ENCODE results near the gene FGL2. TPM values are rescaled to one million over a fixed set of nuclear protein-coding genes. Genes with fewer than 3 reads are reported as not detected.
"Not testable (repeated sequence)": the region's sequence is repeated elsewhere in the genome, so short reads cannot be mapped to it uniquely, and the experiment has no call there.

FGL2 gene
- total RNA-seq, 2 experiments from 2014 or later, result 1.5 to 1.6 TPM

GRCh38 chr7:77182261-77182660, 17.4 kb downstream of the FGL2 start:
- no peaks in the 10 kb centered on the region for H3K9me3 ChIP-seq (ENCODE audit: control insufficient read depth in 1 of 2, insufficient read depth in 1 of 2, low read length in 2 of 2)
- H3K27ac ChIP-seq (ENCODE audit: low read depth in 1 of 2, low read length in 2 of 2), result no peak overlapping the region
- no peak for ATAC-seq (ENCODE audit: poor library complexity)
- TF ChIP-seq CTCF (IDR thresholded peaks at IDR 0.05), result no peak
- no peak overlapping the region for H3K4me3 Mint-ChIP-seq
- H3K27ac Mint-ChIP-seq, result no peak overlapping the region
- no peaks in the 10 kb centered on the region for H3K4me1 ChIP-seq (ENCODE audit: insufficient read depth, low read length)
- POLR2A ChIA-PET, result no interaction called here
- H3K4me3 ChIP-seq (ENCODE audit: low read length), result no peak overlapping the region
- no peaks in the 10 kb centered on the region for H3K4me1 Mint-ChIP-seq (ENCODE audit: low read depth)
- no peaks in the 10 kb centered on the region for H3K9me3 Mint-ChIP-seq
- CTCF ChIA-PET, result no interaction called here
- H3K27me3 ChIP-seq (ENCODE audit: control insufficient read depth in 1 of 2, insufficient read depth in 2 of 2, low read length in 2 of 2), result no peaks in the 10 kb centered on the region
- intact Hi-C loops (cut with DNase I, micrococcal nuclease), result no loop called here
- no peaks in the 10 kb centered on the region for H3K36me3 ChIP-seq (ENCODE audit: insufficient read depth, low read length)
- no peak for DNase-seq
- no peaks in the 10 kb centered on the region for H3K27me3 Mint-ChIP-seq
- no peaks in the 10 kb centered on the region for H3K36me3 Mint-ChIP-seq (ENCODE audit: low read depth)

- Mint-ChIP-seq H3K36me3 (ENCODE audit: low read depth) (no peaks in the 10 kb centered on the region), H3K27me3 (no peaks in the 10 kb centered on the region), H3K9me3 (no peaks in the 10 kb centered on the region), H3K27ac (no peak overlapping the region), H3K4me1 (ENCODE audit: low read depth) (no peaks in the 10 kb centered on the region), H3K4me3 (no peak overlapping the region)
- H3K36me3 ChIP-seq (ENCODE audit: insufficient read depth, low read length), result no peaks in the 10 kb centered on the region
- ATAC-seq (ENCODE audit: poor library complexity) (no peak), DNase-seq (no peak)
- ChIA-PET POLR2A (no interaction called here), CTCF (no interaction called here)
- no peak for TF ChIP-seq CTCF (IDR thresholded peaks at IDR 0.05)
- no peaks in the 10 kb centered on the region for H3K9me3 ChIP-seq (ENCODE audit: control insufficient read depth in 1 of 2, insufficient read depth in 1 of 2, low read length in 2 of 2)
- no peak overlapping the region for H3K4me3 ChIP-seq (ENCODE audit: low read length)
- H3K27ac ChIP-seq (ENCODE audit: low read depth in 1 of 2, low read length in 2 of 2), result no peak overlapping the region
- intact Hi-C loops (cut with DNase I, micrococcal nuclease), result no loop called here
- H3K27me3 ChIP-seq (ENCODE audit: control insufficient read depth in 1 of 2, insufficient read depth in 2 of 2, low read length in 2 of 2), result no peaks in the 10 kb centered on the region
- H3K4me1 ChIP-seq (ENCODE audit: insufficient read depth, low read length), result no peaks in the 10 kb centered on the region
Observed at GRCh38 chr7:77181734-77182133, 17.9 kb downstream of the FGL2 start.

- no peak overlapping the region for H3K4me3 Mint-ChIP-seq
- ATAC-seq (ENCODE audit: poor library complexity) (no peak), DNase-seq (no peak)
- H3K4me1 ChIP-seq (ENCODE audit: insufficient read depth, low read length), result no peaks in the 10 kb centered on the region
- intact Hi-C loops (cut with DNase I, micrococcal nuclease), result no loop called here
- no peak overlapping the region for H3K27ac ChIP-seq (ENCODE audit: low read depth in 1 of 2, low read length in 2 of 2)
- no peaks in the 10 kb centered on the region for H3K36me3 ChIP-seq (ENCODE audit: insufficient read depth, low read length)
- H3K27me3 ChIP-seq (ENCODE audit: control insufficient read depth in 1 of 2, insufficient read depth in 2 of 2, low read length in 2 of 2), result no peaks in the 10 kb centered on the region
- H3K36me3 Mint-ChIP-seq (ENCODE audit: low read depth), result no peaks in the 10 kb centered on the region
- no peak overlapping the region for H3K4me3 ChIP-seq (ENCODE audit: low read length)
- H3K9me3 ChIP-seq (ENCODE audit: control insufficient read depth in 1 of 2, insufficient read depth in 1 of 2, low read length in 2 of 2), result no peaks in the 10 kb centered on the region
- ChIA-PET POLR2A (no interaction called here), CTCF (no interaction called here)
- H3K27me3 Mint-ChIP-seq, result no peaks in the 10 kb centered on the region
- no peak for TF ChIP-seq CTCF (IDR thresholded peaks at IDR 0.05)
- H3K9me3 Mint-ChIP-seq, result no peaks in the 10 kb centered on the region
- no peak overlapping the region for H3K27ac Mint-ChIP-seq
- H3K4me1 Mint-ChIP-seq (ENCODE audit: low read depth), result no peaks in the 10 kb centered on the region
Observed at GRCh38 chr7:77181015-77181595, 18.5 kb downstream of the FGL2 start.

GRCh38 chr7:77178024-77178423, 21.6 kb downstream of the FGL2 start:
- H3K4me1 Mint-ChIP-seq (ENCODE audit: low read depth); H3K9me3 ChIP-seq (ENCODE audit: control insufficient read depth in 1 of 2, insufficient read depth in 1 of 2, low read length in 2 of 2); H3K9me3 Mint-ChIP-seq; intact Hi-C loops (cut with DNase I, micrococcal nuclease); H3K27me3 Mint-ChIP-seq; H3K36me3 Mint-ChIP-seq (ENCODE audit: low read depth); DNase-seq; CTCF ChIA-PET; H3K4me1 ChIP-seq (ENCODE audit: insufficient read depth, low read length); H3K36me3 ChIP-seq (ENCODE audit: insufficient read depth, low read length); POLR2A ChIA-PET; ATAC-seq (ENCODE audit: poor library complexity); H3K27ac ChIP-seq (ENCODE audit: low read depth in 1 of 2, low read length in 2 of 2); H3K4me3 Mint-ChIP-seq; H3K4me3 ChIP-seq (ENCODE audit: low read length); H3K27me3 ChIP-seq (ENCODE audit: control insufficient read depth in 1 of 2, insufficient read depth in 2 of 2, low read length in 2 of 2); H3K27ac Mint-ChIP-seq: not testable (repeated sequence)

GRCh38 chr7:77177321-77177904, 22.2 kb downstream of the FGL2 start:
- intact Hi-C loops (cut with DNase I, micrococcal nuclease); H3K27ac Mint-ChIP-seq: not testable (repeated sequence)

More at GRCh38 chr7:77177321-77177904, 22.2 kb downstream of the FGL2 start:
- H3K27me3 Mint-ChIP-seq; H3K36me3 Mint-ChIP-seq (ENCODE audit: low read depth); H3K9me3 ChIP-seq (ENCODE audit: control insufficient read depth in 1 of 2, insufficient read depth in 1 of 2, low read length in 2 of 2); H3K4me3 ChIP-seq (ENCODE audit: low read length); H3K4me3 Mint-ChIP-seq; ATAC-seq (ENCODE audit: poor library complexity); H3K27me3 ChIP-seq (ENCODE audit: control insufficient read depth in 1 of 2, insufficient read depth in 2 of 2, low read length in 2 of 2); H3K36me3 ChIP-seq (ENCODE audit: insufficient read depth, low read length); DNase-seq; CTCF ChIA-PET; H3K4me1 Mint-ChIP-seq (ENCODE audit: low read depth); POLR2A ChIA-PET; H3K27ac ChIP-seq (ENCODE audit: low read depth in 1 of 2, low read length in 2 of 2); H3K9me3 Mint-ChIP-seq; H3K4me1 ChIP-seq (ENCODE audit: insufficient read depth, low read length): not testable (repeated sequence)
